Keratinocyte (primary cell): Measurements from ENCODE around the gene PPME1. TPM values are rescaled to one million over a fixed set of nuclear protein-coding genes. Genes with fewer than 3 reads are reported as not detected.

Experiments
- DNase-seq: peaks from one replicate; pipeline ENCODE4 v3.0.0-alpha.2; 2011; ENCODE audit warnings: low read depth, missing footprints, low spot score
- FAIRE-seq: peaks from 2 replicates; lab custom pipeline; 2011; peaks lifted over from hg19 to GRCh38; lab: Jason Lieb, UNC
- H2AFZ ChIP-seq: 2 replicates; pipeline ENCODE4 v1.6.0; 2012; ENCODE audit warnings: low read length, control low read depth, inconsistent platforms; ENCODE audit not compliant: control insufficient read depth
- H3K27ac ChIP-seq: 2 replicates; pipeline ENCODE4 v1.5.1; 2011; ENCODE audit warnings: low read length; ENCODE audit not compliant: control insufficient read depth, insufficient read depth
- H3K27me3 ChIP-seq: 3 replicates; pipeline ENCODE4 v1.6.0; 2011; ENCODE audit warnings: low read length; ENCODE audit not compliant: control insufficient read depth, insufficient read depth; ENCODE audit errors: extremely low read depth
- H3K36me3 ChIP-seq, 2 experiments: 2 replicates in 1 of 2; 3 replicates in 1 of 2; pipeline ENCODE4 v1.5.1; 2011; ENCODE audit warnings: low read length in 2 of 2, mild to moderate bottlenecking in 1 of 2; ENCODE audit not compliant: control insufficient read depth in 2 of 2, insufficient read depth in 2 of 2; ENCODE audit errors: extremely low read depth in 1 of 2
- H3K4me1 ChIP-seq: 3 replicates; pipeline ENCODE4 v1.5.1; 2011; ENCODE audit warnings: low read length; ENCODE audit not compliant: control insufficient read depth, insufficient read depth; ENCODE audit errors: extremely low read depth
- H3K4me2 ChIP-seq: 3 replicates; pipeline ENCODE4 v1.6.0; 2011; ENCODE audit warnings: low read depth, low read length; ENCODE audit not compliant: control insufficient read depth, insufficient read depth; ENCODE audit errors: extremely low read depth
- H3K4me3 ChIP-seq, 3 experiments: fragments of 200-600 bp in 1 of 3; sonication (generic) in 1 of 3; 2 replicates in 2 of 3; 3 replicates in 1 of 3; pipeline ENCODE4 v1.5.1; 2011 to 2016; ENCODE audit warnings: low read length in 3 of 3, mild to moderate bottlenecking in 3 of 3, control low read depth in 2 of 3, inconsistent platforms in 1 of 3, low read depth in 1 of 3, mixed read lengths in 1 of 3, mixed run types in 1 of 3, moderate library complexity in 1 of 3; ENCODE audit not compliant: control insufficient read depth in 2 of 3, insufficient read depth in 2 of 3; ENCODE audit errors: extremely low read depth in 1 of 3
- H3K79me2 ChIP-seq: 2 replicates; pipeline ENCODE4 v1.6.0; 2012; ENCODE audit warnings: low read length; ENCODE audit not compliant: control insufficient read depth, insufficient read depth
- H3K9ac ChIP-seq: 3 replicates; pipeline ENCODE4 v1.6.0; 2011; ENCODE audit warnings: low read length; ENCODE audit not compliant: control insufficient read depth, insufficient read depth; ENCODE audit errors: extremely low read depth
- H3K9me1 ChIP-seq: 3 replicates; pipeline ENCODE4 v1.6.0; 2011; ENCODE audit warnings: low read length; ENCODE audit not compliant: control insufficient read depth, insufficient read depth; ENCODE audit errors: extremely low read depth
- H3K9me3 ChIP-seq: 2 replicates; pipeline ENCODE4 v1.5.1; 2012; ENCODE audit warnings: low read depth, low read length; ENCODE audit not compliant: control insufficient read depth
- H4K20me1 ChIP-seq: 3 replicates; pipeline ENCODE4 v1.6.0; 2011; ENCODE audit warnings: low read length; ENCODE audit not compliant: control insufficient read depth, insufficient read depth; ENCODE audit errors: extremely low read depth
- CTCF ChIP-seq, 3 experiments: IDR thresholded peaks in 1 of 3; conservative IDR thresholded peaks in 1 of 3; optimal IDR thresholded peaks in 1 of 3; 2 replicates in 2 of 3; 3 replicates in 1 of 3; pipeline versions ENCODE3 to v1.5.1; 2011; ENCODE audit warnings: low read length in 3 of 3, mild to moderate bottlenecking in 3 of 3, moderate library complexity in 2 of 3, control low read depth in 1 of 3, inconsistent platforms in 1 of 3; ENCODE audit not compliant: insufficient read depth in 2 of 3; ENCODE audit errors: extremely low read depth in 1 of 3
- EZH2 ChIP-seq: IDR thresholded peaks from one replicate; pipeline ENCODE4 v1.6.1; 2012; ENCODE audit warnings: inconsistent platforms, mild to moderate bottlenecking, low read length, moderate library complexity
- dilution Hi-C: fragments of 300-500 bp; cut with MboI; formaldehyde crosslinking; loops from one replicate; pipeline ENCODE4 v1.7.0; 2020; ENCODE audit warnings: low sequenced_read_pairs; ENCODE audit not compliant: extremely low pct_ligation_motif_present
- polyA plus RNA-seq, 5 experiments: library from polyadenylated mRNA; depleted of rRNA in 3 of 5; stranded (reverse) in 3 of 5; stranded (forward) in 1 of 5; unstranded in 1 of 5; fragments of >200 nt; gene quantifications; 1 replicate in 1 of 5; 2 replicates in 3 of 5; 3 replicates in 1 of 5; pipeline versions ENCODE4 v1.2.1 to v1.2.3, GENCODE V29; 2011 to 2012; ENCODE audit warnings: missing spikeins in 2 of 5, low read depth in 1 of 5, low replicate concordance in 1 of 5

Gene PPME1
- polyA plus RNA-seq, 1 donor (not counting 4 experiments of a cell fraction or from before 2014, with no cell fraction given), result 34.0 TPM

- Histone ChIP-seq H3K27ac (no peak overlapping the region), H3K27me3 (no peaks in the 10 kb centered on the region), H3K9me1 (no peaks in the 10 kb centered on the region), H3K9ac (no peak overlapping the region), H3K4me2 (no peak overlapping the region), H3K4me3 (no peak overlapping the region), H3K9me3 (no peaks in the 10 kb centered on the region), H3K79me2 (no peaks in the 10 kb centered on the region), H3K4me1 (peaks cover 16% of the 10 kb centered on the region), H4K20me1 (no peaks in the 10 kb centered on the region), H2AFZ (no peak overlapping the region), H3K36me3 (peaks cover 1 to 3% of the 10 kb centered on the region in 2 experiments)
- FAIRE-seq (no peak), DNase-seq (no peak)
- no peak for TF ChIP-seq CTCF (optimal IDR thresholded peaks at IDR 0.05 in 1 of 3, IDR thresholded peaks at IDR 0.05 in 1 of 3, conservative IDR thresholded peaks at IDR 0.05 in 1 of 3; ENCODE audit: extremely low read depth in 1 of 3, insufficient read depth in 2 of 3, low read length in 3 of 3)
- no peak for TF ChIP-seq EZH2
- dilution Hi-C loops, result no loop called here
These were observed 37.7 kb upstream of the PPME1 start for GRCh38 chr11:74133436-74133835.

GRCh38 chr11:74134661-74135060 lies 36.4 kb upstream of the PPME1 start:
- no peak overlapping the region for H3K9ac ChIP-seq
- no peaks in the 10 kb centered on the region for H3K9me3 ChIP-seq
- H3K36me3 ChIP-seq, result peaks cover 1 to 3% of the 10 kb centered on the region in 2 experiments
- H3K4me3 ChIP-seq, result no peak overlapping the region
- H3K27ac ChIP-seq, result peak overlapping the region; percentile 13
- no peaks in the 10 kb centered on the region for H3K27me3 ChIP-seq
- dilution Hi-C loops, result no loop called here
- no peak overlapping the region for H2AFZ ChIP-seq
- no peaks in the 10 kb centered on the region for H4K20me1 ChIP-seq
- no peaks in the 10 kb centered on the region for H3K79me2 ChIP-seq
- no peak overlapping the region for H3K4me2 ChIP-seq
- FAIRE-seq, result no peak
- no peak for TF ChIP-seq EZH2
- TF ChIP-seq CTCF (optimal IDR thresholded peaks at IDR 0.05 in 1 of 3, IDR thresholded peaks at IDR 0.05 in 1 of 3, conservative IDR thresholded peaks at IDR 0.05 in 1 of 3; ENCODE audit: extremely low read depth in 1 of 3, insufficient read depth in 2 of 3, low read length in 3 of 3), result no peak
- H3K9me1 ChIP-seq, result no peaks in the 10 kb centered on the region
- no peak for DNase-seq
- peaks cover 28% of the 10 kb centered on the region for H3K4me1 ChIP-seq
